GM21447 (cell line): ENCODE measurements around the gene MAP1B.

Experiments used
- ATAC-seq: cut with Tn5 transposase; IDR thresholded peaks from one replicate; pipeline ENCODE4 v1.9.1; 2021; ENCODE audit not compliant: unreplicated experiment

Gene MAP1B

DNA sequence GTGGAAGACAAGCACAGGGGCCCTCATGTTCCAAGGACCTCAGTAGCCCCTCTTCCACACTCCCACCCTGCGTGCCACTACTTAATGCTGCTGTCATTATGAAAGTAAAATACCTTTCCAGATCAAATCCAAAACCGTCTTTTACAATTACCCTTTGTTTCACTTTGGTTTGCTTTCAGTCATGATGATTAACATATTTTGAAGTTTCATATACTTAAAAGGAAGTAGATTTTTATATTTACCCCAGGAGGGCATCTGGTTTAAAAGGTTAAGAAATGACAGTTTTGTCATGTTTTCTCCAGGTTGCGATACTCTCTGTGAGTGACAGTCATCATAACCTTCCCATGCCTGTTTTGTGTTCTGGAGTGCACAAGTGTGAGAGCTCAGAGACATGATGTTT is 13.5 kb upstream of the MAP1B start:
- ATAC-seq: no peak

DNA sequence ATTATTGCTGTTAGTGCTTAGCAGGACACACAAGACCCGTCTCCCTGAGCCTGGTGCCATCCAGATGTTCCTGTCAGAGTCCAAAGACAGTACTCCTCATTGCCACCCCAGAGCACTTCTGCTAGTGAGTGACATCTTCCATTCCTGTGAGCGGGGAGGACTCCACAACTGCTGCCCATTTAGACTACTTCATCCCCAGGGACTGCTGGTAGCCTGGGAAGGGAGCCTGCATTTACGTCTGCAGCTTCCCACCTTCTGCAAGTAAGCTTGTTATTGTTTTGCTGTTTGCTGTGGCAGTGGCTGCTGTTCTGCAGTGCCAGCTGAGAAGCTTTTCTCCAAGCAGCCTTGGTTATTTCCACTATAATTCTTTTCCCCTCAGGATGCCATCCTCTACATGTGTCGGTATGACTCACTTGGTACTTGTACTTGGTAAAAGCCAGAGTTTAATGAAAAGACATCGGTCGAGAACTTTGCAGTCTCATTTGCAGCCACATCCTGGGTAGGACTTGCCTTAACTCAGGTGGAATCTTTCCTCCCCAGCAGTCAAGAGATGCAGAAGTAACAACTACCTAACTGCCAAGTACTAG is 10.6 kb upstream of the MAP1B start:
- no peak for ATAC-seq

DNA sequence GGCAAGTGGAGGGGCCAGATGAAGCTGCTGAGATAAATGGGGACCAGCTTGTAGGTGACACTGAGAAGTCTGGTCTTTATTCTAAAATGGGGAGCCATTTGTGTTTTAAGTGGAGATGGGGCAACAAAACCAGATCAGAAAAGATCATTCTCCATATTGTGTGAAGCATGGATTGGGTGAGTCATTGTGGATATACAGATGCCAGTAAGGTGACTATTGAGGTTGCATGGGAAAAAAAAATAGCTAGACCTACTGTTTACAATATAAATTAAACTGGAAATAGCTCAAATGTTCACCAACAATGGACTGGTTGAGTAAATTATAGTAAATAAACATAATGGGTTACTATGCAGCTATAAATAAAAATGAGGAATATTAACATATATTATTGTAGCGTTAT is 5.4 kb upstream of the MAP1B start:
- ATAC-seq: no peak

DNA sequence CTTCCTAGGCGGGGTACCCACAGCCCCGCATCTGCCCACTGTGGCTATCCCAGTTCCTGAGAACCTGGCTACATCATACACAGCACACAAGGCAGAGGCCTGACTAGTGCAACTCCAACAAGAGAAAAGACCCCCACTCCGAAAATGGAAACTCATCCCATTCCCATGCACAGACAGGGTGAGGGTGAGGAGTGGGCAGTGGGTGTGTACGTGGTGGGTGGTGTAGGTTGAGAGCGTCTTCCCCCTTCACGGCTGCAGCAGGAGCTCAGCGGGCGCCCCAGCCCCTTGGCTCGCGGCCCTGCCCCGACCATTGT is 501 bp upstream of the MAP1B start:
- no peak for ATAC-seq

DNA sequence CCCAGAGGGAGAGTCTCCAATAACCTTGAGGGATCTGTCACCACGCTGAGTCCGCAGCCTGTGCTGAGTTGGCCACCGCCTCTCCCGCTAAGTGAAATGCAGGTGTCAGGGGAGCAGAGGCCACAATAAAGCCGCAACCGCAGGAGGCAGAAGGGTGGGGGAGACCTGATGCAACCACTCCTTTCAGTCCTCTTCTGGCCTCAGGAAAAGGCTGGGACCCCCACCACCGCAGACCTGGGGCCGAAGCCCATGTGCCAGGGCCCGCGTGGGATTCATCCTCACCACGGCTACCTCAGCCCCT is 576 bp downstream of the MAP1B start:
- ATAC-seq: no peak

DNA sequence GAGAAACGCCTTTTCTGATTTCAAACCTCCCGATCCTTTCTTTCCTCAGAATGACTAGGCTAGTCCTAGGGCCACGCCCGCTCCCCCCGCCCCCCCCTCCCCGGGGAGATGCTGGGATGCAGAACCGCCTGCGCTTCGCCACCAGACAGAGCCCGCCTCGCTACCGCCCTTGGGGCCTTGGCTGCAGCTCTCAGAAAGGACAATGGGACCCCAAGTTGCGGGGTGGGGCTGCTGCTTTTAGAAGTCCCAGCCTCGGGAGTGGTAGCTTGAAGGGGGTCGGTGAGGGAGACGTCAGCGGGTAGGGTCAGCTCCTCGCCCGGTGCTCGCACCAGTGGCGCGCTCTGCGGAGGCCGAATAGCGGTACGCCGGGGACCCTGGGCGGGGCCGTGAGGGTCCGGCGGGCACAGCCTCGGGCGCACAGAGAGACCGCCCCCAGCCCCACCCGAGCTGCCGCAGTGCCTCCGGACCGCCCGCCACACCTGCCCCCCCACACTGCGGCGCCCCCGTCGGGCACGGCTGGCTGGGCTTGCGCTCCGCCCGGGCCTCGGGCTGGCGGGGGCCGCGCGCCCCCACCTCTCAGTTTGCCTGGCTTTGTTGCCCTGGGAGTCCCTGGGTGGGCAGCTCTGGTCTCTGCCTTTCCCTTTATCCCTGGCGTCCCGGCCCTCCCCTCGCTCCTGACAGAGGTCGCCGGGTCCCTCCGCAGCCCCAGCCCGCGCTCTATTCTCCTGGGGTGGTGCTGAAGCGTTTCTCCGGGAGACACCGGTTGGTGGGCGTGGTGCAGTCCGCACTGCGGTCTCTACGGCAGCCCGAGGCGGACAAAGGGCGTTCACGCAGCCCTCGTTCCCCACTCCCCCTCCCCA is 1.2 kb downstream of the MAP1B start:
- ATAC-seq: no peak

DNA sequence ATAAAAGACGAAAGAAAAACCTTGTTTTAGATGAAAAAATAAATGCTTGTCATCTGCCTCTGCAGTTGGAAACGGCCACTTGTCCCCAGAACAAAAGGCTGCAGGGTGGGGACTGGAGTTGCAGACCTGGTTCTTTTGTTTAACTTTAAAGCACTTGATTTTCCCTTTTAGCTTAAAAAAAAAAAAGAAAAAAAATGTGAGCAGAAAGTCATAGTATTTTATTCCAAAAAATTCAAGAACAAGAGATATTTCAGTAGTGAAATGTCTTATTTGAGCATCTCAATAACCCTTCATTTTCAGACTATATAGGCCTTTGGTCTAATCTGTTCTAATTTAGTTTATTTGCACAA is 1.8 kb downstream of the MAP1B start:
- no peak for ATAC-seq

DNA sequence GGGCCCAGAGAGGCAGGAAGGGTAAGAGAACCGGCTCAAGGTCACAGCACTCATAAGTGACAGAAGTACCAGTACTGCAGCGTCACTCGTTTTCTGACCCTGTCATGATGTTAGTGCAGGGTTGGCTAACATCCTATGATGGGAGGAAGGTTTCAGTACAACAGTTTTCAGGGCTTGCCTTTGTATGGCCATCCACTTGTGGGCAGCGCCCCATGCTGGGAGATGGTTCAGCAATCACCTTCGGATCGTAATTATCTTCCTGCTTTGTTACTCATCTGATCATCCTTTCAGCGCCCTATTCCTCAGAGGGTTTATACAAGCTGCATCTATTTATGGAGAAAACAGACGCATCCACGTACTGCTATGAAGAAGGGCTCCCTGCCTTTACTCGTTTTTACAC is 2.4 kb downstream of the MAP1B start:
- ATAC-seq: no peak

DNA sequence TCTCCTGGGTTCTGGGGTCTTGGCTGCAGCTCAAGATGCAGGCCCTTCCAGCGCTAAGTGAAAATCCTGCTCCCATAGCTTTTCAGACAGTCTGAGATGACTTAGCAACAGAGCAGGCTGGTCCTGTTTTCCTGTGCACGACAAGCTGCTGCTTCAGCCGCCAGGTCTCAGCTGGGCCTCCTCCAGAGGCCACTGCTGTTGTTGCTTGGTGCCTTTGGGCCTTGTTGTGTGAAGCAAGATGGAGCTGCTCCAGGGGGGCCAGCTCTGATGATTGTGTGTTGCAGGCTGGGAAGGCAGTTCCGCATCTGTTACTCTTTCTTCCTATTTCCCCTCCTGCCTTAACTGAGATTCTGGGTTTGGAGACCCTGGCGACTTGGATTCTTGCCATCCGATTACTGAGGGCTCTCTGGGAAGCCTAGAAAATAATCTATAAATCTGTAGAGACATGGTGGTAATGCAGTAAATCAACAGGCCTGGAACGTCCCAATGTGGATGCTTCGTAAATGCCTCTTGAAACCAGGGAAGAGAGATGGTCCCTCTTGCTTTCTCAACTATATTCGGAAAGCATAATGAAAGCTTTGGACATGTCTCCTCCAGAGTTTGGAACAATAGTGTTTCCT is 3.2 kb downstream of the MAP1B start:
- no peak for ATAC-seq

DNA sequence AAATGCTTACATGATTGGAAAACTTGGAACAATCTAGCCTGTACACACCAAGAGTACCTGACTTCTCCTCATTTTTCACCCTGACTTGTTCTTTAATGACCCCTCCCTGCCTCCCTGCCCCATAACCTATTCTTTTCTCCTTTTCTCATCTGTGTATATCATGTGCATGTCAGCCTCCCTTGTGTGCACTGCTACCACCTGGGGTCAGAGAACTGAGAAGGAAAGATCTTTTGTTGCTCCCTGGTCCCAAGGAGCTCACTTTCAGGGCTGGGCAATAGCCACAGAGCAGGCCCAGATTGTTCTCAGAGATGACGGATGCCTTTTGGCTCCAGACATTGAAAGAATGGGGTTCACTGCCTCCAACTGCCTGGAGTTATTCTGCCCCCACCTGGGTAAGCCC is 5.1 kb downstream of the MAP1B start:
- ATAC-seq: no peak

DNA sequence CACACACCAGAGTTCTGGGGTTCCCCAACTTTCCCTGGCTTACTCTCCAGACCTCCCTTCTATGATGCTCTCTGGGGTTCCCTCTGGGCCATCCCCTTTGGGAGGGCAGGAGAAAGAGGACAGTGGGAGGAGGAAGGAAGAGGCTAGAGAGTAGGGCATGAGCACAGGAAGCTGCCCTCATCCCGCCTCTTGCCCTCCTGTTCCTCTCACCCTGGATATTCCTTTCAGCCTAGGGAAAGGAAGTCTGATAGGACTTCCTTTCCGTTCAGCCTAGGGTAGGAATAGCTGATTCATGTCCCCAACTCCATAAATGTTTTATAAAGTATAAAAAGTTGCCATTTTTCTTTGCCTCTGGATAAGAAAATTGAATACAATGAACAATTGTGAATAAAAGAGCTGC is 7.4 kb downstream of the MAP1B start:
- ATAC-seq: no peak

DNA sequence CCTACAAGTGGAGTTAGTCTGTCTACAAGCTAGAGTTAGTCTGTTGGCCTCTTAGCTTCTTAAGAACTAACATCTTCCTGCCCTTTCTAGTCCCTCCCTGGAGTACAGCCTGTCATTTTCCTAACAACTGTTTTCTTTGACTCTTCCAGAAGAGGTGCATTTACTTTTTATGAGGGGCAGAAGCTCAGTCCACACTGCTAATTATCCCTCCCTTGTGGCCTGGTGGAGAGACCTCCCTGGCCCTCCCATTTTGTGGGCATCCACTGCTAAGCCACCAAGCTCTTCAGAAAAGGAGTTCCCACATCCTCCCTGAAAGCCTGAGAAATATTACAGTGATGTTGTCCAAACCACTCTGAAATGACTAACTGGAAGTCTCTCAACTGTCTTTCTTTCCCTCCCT is 8.0 kb downstream of the MAP1B start:
- ATAC-seq: no peak

DNA sequence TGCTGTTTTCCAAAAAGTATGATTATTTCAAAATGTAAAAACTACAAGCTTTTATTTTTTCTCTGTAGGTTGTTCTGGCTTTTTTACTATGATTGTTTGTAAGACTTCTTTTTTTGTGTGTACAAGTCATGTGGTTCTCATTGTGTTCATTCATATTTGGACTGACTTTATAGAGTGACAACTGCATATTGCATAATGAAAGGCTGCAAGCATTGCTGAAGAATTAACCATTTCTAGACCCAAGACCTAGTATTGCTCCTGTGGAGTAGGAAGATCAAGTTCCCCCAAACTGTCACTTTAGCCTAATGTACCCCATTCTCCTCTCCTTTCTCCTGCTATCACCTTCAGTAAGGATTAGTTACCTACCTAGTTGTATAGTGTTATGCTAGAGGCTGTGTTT is 10.0 kb downstream of the MAP1B start:
- no peak for ATAC-seq

DNA sequence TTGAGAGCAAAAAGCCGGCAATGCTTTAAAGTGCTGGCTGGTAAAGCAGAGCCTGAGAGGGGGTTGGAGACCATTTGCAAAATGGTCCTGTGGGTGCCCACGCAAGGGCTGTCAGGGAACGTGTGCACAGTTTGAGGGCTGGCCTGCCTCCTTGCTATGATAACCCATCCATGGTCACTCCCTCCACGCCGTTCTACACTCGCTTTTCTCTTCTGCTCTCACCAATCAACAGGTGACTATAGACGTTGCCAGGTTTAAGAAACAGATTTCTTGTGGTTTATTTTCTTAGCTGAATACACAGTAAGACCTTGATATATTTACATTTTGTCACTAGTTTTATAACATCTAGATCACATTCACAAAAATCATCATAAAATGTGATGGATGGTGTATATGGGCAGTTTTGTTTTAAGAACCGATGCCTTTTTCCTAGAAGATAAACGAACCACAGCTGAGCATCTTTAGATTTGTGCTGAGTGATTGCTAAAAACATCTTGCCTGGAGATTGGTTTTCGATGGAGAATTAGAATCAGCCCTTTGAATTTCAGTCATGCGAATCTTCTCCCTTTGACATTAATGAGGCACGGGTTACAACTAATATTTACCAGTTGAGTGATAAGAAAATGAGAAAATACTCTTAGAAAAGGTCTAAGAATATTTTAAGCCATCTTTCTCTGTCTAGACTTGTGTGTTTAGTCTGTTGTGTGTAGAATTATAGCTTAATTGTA is 13.9 kb downstream of the MAP1B start:
- no peak for ATAC-seq

DNA sequence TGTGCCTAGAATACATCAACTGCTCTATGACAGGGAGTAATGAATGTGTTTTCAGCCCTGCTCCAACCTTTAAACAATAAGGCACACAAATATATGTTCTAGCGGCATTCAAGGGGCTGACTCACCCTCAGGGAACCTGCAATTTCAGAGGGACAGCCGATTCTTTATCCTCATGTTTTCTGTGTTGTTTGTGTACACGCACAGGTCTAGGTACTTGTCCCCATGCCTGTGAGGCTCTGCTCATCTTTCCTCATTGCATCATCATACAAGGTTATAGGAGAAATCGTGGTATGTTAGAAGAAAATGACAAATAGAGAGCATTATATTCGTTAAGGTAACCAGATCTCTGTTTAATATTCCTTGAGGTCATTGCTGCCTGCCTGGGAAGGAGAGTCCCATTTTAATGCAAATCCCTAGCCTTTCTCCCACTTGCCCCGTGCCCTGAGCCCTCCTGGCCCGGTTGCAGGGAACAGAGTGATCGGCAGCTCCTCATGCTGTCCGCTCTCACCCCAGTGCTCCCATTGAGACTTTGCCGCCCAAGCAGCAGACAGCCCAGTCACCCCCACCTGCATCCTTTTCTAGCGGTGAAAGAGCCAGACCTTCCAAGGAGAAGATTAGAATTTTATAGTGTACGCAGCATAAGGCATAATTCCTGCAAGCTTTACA is 14.6 kb downstream of the MAP1B start:
- no peak for ATAC-seq

DNA sequence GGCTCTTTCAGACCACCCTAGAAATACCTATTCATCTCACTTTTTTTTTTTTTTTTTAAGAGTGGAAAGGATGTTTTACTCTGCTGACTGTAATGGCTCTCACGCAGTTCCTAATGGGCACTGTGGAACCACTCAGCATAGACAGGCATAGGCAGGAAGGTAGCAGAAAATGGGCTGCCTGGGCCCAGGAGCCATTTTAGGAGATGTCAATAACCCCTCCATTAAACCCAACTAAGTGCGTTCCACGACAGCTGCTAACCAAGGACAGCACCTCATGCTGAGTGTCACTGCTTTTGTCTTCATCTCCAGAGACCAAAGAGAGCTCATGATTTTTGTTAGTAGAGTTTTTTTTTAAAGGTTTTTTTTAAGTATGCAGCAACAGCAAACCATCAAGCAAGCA is 15.3 kb downstream of the MAP1B start:
- no peak for ATAC-seq

DNA sequence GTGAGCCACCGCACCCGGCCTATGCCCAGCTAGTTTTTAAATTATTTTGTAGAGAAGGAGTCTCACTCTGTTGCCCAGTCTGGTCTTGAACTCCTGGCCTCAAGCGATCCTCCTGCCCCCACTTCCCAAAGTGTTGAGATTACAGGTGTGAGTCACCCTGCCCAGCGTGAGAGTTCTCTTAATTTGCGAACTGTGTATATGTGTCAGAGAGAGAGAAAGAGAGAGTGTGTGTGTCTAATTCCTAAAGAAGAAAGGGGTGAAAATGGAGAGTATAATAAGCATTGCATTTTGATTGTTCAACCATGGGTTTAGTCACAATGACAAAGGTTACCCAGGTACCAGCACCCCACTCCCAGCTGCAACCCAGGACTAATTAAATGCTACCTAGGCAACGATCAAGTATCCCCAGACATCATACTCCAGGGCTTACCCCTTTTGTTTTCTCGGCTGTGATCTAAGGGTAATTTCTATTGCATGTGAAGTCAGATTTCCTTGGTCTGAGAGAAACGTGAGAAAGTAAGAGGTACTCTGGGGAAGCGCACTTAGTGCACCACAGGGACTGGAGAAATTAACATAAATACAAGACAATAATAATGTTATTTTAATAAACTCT is 16.6 kb downstream of the MAP1B start:
- ATAC-seq: no peak

DNA sequence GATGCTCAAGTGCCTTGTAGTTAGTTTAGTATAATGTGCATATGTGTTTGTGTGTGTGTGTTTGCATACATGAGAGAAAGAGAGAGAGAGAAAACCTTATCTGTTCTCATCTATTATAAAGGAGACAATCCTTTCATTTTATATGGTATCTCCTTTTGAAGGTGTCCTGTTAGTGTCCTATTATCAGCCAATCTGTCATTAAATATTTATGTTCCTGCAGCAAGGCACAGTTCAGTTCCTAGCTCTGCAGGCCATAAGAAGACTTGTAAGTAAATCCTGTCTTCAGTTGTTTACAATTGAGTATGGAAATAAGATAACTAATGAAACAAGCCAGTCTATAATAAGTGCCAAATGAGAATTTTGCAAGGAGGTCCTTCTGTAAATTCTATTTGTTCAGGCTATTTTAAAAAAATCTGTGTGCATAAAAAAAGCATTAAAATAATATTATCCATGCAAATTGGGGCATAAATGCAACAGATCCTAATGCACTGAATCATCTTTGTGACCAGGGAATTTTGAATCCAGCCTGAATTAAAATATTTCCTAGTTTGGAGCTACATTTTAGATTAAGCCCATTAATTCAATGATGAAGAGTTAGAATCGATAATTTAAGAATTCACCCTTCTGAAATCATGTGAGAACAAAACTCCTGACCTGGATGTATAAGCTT is 18.1 kb downstream of the MAP1B start:
- ATAC-seq: no peak

DNA sequence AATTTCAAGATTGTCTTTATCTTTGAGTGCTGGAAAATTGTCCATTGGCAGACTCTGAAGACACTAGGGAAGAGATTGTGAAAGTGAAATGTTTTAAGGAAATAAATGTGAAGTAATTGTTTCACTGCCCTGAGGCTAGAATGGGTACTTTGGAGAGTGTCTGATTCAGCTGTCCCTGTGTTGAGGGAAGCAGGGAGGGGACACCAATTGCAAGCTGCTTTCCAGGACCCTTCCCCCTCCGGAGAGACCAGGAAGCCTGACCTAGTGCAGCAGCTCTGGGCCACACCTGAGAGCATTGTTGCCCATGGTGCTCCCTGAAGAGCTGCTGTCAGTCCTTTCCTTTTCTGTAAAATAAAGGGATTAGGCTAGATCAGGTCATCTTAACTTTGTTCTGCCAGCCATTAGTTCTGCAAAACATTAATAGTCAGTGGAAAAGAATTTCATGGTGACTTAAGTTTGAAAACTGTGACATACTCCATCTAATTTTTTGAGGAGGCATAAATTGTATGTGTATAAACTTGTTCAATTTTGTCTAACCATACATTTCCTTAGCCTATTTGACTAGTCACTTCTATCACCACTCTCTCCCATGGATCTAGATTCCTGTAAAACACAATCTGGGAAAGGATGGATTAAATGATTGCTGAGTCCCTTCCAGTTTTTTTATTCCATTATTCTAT is 18.8 kb downstream of the MAP1B start:
- ATAC-seq: no peak

DNA sequence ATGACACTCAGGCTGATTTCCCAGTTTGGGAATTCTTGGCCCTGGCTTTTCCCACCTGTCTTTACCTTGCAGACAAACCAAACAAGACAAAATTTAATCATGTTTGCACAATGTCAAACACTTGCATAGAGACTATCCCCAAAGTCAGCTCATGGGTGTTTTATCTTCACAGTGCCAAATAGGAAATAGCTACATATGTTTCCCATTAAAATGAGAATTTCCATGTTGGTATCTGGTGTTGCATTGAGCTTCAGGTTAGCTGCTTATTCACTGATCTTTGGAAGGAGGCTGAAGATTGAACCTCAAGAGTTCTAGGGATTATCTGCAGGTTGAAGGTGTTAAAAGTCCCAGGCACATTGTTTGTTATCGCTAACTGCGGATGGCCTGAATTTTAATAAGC is 19.5 kb downstream of the MAP1B start:
- no peak for ATAC-seq
